ENCODE results near the gene KCNH1. TPM values are rescaled to one million over a fixed set of nuclear protein-coding genes. Genes with fewer than 3 reads are reported as not detected.

Gene KCNH1
- polyA plus RNA-seq, 3 donors, result 0.14 to 0.35 (median 0.28) TPM

DNA sequence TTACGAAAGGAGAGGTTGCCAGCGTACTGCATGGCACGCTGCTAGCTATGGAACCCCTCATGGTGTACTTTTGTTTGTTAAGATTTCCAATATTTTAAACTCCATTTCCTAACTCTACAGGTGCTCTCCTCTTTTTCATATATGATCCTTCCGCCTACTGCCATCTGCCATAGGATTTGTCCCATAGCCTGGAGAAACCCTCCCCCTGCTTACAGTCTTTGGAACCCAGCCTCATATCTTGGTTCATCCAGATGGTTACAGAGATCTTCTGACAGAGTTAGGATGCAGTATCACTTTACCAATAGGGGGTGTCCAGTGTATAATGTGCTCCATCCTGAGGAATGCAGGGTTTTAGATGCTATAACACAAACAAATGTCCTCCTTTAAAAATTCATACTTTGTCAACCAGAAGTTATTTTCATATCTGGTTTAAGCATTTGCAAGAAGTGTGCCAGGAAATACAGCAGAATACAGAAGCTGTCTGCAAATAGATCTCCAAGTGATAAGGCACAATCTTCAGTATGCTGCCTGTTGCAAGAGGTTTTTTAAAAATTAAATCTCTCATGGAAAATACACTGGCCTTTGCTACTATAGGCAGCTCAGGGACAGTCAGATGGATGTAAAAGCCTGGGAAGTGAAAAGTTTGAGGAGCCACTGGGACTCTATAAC, 377.8 kb downstream of the KCNH1 start:
- DNase-seq, result no peak

DNA sequence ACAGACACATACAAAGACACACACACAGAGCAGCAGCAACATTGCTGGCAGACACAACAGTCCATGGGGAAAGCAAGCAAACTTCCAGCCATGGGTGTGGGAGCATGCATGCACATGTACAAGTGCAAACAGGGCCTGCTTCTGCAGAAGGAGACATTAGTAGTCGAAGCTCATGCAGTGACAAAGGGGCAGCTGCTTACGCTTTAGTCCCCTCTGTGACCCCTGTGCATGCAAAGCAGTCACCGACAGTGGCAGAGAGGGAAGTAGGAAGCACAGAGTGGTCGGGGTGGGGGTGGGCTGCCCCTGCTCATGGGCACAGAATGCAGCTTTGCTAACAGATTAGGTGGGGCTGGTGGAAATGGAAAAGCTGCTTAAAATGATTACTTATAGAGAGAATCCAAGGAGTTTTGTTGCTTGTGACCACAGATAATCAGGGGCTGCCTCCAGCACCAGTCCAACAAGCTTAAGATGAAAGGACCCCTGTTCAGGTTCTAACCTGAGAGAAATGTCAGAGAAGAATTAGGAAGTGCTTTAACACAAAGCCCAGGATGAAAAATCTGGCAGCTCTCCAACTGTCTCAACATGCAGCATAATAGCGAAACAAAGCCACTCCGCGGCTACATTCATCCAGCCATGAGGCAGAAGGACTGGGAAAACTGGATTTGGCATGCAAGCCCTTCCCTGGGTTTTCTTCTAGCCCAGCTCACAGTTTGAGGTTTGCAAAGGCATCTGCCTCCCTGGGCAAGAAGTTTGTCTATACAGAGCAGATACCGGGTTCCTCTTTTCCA, 378.9 kb downstream of the KCNH1 start:
- peak; percentile 8 for DNase-seq

DNA sequence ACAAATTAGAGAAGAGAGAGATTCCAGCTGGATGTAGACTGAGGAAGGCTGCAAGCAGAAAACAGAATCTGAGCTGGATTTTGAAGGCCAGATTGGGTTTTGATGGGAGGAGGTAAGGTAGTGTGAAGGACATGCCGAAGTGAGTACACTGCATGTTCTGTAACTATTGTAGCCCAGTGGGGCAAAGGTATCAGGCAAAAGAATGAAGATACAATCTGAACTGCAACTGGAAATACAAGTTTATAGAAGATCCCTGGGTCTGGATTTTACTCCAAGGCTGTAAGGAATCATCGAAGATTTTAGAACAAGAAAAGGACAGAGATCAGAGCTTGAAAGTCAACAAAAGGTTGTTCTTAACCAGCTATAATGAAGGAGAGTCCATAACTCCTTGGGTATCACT, 382.0 kb downstream of the KCNH1 start:
- no peak for DNase-seq

DNA sequence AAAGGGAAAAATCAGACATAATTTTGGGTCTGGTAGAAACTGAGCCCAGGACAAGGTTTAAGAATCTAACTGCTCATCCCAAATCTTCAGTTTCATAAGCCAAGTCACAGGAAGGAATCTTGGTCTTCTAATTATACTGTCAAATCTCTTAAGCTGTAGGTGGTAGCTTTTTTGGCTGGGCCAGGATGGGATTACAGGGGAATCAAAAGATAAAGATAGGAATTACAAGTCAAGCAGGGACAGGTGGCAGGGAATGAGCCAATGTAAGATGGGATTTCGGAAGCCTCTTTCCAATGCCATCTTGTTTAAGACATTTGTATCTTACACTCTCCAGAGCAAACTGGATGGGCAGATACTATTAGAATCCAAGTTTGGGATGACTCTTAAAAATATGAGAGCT, 383.5 kb downstream of the KCNH1 start:
- DNase-seq, result no peak

DNA sequence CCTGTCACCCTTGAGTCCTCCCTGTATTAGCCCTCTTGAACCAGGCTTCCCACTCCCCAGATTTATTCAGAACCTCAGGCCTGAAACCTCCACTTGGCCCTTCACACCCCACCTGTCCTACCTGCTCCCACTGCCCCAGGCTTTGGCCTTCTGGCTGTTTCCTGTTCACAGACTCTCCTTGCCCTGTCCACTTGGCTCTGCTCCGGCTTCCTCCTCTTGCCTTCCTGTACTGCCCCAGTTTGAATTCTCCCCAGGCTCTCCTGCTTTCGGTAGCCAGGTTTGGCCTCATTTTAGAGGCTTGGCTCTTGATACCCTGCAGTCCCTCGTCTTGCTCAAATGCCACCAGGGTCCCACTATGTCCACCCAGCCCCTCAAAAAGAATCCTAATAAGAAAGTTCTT, 385.2 kb downstream of the KCNH1 start:
- no peak for DNase-seq

DNA sequence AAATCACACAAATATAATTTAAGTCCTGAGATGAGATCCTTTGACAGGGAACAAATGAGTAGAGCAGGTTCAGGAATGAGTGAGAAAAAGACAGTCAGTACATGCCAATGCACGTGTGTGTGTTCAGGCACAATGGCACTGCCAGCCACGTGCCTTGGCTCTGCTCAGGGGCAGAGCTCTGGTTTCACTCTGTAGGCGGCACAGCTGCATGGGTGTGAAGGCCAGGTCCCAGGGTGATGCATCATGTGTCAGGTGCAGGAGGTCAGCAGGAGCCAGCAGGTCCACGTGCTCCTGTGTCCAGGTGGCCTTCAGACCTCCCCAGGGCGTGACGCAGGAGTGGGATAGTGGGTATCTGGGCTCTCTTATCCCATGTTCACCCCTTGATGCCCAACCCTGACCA, 386.1 kb downstream of the KCNH1 start:
- no peak for DNase-seq

DNA sequence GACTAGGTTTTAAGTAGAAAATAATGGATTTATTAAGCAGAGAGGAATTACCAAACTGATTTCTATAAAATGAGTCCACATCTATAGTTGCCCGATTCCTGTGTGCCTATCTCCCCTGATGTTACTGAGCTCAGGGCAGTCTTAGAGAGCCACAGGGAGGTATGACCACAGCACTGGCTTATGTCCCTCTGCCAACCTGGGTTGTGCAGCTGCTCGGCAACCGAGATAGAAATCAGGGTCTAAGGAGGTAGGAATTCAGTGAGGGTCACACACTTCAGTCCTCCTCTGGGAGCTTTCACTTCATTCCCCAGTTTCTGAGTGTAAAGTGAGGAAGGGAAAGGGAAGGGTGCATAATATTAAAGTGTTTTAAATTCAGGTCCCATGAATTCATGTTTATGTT, 386.8 kb downstream of the KCNH1 start:
- DNase-seq, result no peak

DNA sequence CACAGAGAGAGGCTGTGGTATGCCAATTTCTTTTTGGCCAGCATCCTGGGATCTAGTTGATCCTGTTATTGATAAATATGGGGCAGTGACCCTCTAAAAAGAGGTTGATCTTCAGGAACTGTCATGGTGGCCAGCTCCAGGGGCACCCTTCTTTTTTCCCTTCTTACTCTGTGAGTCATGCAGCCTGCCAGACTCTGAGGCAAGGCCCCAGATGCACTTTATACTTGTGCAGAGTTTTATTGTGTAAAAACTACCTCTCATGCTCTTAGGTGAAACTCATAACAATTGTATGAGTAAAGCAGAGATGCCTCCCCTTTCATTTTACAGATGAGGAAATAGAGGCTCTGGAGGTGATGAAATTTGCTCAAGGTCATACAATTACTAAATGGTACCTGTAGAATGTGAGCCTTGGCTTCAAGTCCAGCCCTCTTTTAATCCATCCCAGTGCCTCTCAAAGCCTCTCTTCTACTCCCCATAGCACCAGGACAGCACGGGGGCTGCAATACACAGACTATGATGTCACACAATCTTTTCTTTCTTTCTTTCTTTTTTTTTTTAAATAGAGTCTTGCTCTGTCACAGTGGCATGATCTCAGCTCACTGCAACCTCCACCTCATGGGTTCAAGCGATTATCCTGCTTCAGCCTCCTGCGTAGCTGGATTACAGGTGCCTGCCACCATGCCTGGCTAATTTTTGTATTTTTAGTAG, 387.8 kb downstream of the KCNH1 start:
- no peak for DNase-seq

DNA sequence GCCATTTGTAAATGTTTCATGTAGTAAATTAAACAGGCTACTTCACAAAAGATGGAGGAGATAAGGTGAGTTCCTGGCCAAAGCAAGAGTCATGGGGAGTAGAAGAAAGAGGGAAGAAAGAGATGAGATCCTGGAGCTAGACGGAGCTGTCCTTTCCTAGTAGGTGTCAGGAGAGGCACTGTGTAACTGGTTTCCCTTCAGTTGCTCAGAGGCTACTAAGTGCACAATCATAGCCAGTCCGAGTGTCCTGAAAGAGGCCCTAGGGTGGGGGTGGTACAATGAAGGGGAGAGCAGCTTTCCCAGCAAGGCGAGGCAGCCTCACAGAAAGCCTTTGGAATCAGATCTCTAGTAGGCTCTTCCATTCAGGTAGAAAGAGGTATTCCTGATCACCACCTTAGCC, 390.9 kb downstream of the KCNH1 start:
- no peak for DNase-seq

DNA sequence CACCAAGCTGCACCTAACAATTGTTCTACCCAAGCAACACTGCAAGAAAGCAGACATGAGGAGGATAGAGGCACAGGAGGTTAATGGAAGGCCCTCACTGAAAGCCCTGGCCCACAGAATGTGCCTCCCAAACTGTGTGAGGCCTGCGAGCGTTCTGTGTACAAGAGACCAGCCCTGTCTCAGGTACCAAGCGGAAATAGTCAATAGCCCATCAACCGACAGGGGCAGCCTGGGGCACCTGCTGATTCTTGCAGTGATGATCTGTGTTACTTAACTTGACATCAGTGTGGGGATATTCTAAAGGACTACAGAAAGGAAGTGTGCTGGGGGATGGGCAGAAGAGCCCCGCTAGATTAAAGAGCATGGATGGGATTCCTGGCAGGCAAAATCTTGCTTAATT, 392.4 kb downstream of the KCNH1 start:
- no peak for DNase-seq

DNA sequence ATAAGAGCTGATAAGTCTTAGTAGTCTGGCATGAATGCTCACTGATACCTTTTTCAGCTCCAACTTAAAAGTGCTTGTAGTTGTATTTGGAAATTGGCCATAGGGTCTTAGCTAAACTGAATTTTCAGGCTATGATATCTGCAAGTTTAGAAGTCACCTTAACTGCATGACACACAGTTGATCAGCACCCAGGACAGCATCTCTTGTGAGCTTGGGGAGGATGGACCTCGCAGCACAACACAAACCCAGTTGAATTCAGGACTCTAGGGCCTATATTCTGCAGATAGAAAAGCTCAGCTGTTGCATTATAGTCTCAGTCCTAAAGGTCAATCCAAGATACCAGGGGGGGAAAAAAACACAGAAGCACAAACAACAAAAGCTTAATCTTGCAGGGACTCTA, 394.3 kb downstream of the KCNH1 start:
- DNase-seq, result no peak

DNA sequence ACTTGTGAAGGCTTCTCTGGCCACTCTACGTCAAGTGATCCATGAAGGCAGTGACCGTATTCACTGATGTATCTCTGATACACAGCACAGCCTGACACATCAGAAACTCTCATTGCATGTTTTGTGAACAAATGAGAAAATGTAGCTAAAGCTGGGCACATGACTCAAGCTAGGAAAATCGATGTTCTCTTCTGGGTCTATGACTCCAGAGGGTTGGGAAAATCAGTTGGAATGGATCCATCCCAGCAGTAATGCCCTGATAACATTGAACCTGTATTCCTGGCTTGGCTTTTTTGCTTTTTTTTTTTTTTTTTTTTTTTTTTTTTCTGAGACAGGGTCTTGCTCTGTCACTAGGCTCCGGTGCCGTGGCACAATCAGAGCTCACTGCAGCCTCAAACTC, 395.7 kb downstream of the KCNH1 start:
- no peak for DNase-seq

DNA sequence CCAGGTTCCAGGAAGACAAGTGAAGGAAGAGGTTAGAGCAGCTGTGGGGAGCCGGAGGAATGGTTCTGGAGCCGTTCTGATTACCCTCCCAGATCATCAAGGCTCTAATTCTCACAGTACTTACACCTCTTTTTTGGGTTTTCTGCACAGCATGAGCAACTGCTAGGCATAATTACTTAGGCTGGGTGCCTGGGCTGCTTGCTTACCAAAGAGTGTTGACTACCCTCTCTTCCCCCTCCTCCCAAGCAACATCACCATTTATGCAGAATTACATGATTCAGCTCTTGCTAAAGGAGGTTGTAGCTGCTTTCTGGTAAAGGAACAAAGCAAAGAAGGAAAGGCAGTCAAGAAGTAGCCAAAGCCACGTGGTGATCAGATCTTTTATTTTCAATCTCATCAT, 397.2 kb downstream of the KCNH1 start:
- DNase-seq, result no peak

DNA sequence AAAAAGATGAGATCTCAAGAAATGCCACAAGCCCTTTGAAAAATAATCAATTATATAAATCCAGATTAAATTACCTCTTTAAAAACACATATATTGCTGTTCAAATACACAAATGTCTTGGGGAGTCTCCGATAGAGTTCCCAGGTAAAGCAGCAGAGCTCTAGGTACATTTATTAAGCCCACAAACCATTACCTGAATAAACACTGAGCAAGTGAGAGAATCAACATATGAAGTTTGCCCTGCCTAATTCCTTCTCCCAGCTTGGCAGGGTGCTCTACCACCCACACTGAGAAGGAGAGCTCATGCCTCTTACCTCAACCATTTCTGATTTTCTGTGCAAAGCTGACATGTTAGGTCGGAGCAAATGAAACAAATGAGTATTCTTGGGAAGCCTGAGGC, 402.4 kb downstream of the KCNH1 start:
- no peak for DNase-seq

DNA sequence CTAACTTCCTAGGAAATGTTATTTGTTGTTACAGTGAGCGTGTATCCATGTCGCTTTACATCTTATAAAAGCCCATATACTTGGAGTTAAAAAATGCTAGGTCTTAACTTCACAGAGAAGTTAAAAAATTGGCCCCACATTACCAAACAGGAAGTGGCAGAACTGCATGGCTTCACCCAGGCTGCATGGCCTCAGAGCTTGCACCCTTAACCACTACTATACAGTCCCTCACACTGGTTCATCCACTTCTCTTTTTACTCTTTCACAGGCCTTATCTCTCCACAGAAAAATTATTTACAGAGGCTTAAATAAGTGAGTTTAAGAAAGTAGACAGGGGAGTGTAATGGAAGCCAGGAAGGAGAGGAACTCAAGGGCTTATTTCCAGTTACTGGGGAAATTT, 402.8 kb downstream of the KCNH1 start:
- no peak for DNase-seq

DNA sequence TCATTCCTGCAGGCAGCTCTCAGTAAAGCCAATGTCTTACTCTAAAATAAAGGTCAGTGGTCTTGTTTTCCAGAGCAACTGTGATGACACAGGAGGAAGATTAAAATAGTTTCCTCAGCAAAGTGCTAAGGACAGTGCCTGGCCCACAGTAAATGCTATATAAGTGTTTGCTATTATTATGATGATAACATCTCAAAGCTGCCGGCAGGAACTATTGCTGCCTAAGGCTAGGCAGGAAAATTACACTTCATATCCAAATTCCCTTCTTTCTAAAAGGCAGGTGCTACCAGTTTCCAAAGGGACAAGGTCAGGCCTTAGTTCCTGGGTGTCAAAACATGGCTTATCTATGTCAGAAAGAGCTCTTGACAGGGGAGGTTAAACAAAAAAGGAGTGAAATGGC, 403.9 kb downstream of the KCNH1 start:
- DNase-seq, result no peak

DNA sequence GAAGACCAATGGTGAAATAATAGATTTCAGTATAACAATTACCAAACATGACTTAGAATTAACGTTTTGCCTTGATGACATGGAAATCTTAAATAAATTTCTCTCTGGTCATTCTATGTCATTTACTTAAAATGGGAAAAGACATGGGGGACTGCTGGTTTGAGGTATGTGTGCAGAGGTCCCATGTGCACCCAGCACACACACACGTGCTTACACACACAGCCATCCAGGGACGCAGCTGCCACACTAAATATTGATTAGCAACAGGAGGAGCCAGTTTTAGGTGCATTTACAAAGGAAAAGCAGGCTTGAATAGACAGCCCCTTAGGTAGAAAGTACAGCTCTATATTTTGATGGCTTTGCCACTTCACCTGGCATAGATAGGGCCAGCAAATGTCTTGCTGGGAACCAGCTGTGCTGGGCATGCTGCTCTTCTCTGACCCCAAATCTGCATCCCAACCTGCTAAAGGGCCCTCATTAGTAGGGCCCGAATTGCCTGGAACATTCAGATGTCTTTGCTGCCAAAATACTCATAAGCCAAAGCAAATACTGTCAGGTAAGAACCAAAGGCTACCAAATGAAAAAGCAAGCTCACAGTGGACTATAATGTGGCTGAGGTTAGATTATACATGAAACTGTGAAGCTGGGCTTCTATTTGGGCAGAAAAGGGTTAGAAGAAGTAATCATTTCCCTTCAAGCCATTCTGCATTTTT, 405.4 kb downstream of the KCNH1 start:
- DNase-seq, result no peak

DNA sequence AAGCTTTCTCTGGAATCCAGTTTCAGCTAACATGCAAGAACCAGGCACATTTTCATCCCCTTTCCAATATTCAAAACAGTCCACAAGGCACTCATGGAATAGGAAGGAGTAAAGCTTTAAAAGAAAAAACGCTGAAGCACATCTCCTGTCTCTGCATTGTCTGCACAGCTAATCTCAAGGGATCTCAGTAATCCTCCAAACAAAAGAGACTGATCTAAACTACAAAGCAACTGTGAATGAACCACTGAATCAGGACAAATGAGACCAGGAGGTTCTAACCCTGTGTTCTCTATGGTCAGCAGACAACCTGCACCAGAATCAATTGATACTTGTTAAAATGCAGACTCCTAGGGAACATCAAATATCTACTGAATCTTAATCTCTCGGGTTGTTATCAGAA, 406.2 kb downstream of the KCNH1 start:
- DNase-seq, result no peak

DNA sequence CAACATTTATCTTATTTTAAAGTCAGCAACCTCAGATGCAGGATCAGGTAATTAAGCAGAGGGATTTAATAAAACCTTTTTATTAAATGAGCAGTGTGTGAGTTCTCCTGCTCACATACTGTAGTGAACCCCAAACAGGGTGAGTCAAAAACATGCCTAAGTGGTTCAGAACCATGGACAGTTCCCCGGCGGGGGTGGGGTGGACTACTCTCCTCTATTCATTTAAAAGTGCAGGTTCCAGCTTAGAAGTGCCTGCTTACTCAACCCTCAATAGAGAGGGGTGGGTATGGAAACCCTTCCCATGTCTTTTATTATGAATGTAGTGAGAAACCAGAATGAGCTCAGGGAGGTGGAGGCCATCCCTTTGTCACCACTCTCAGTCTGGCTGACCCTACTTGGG, 407.3 kb downstream of the KCNH1 start:
- peak; percentile 61 for DNase-seq

DNA sequence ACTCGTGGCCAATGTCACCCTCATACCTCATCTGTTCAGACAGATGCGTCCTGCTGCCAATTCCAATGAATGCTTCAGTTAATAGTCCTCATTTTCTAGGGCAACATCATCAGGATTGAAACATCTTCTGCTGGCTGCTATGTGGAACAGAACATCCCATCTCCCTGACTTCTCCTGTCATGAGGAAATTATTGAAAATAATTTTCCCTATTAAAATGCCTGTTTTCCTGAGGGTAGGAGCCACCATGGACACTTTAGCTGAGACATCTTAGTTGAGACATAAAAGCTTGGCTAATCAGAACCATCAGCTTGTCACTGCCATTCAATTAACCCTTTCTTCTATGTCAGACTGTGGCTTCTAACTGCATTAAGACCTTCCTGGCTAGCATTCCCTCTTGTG, 409.2 kb downstream of the KCNH1 start:
- no peak for DNase-seq

DNA sequence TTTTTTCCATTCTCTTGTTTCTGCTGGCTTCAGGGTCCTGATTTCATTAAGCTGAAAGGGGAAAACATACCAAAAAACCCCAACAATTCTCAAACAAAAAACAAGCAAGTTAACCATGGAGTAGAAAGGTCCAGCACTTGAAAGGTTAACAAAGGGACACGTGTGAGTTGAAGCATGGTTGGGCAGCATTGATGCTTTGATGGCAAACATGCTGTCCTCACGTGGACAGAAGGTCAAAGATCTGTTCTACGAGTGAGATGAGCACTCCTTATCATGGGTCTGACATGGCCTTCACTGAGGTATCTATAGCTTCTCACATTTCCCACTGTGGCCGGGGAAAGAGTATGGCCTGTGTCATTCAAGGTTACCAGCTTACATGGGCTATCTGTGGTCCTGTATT, 410.3 kb downstream of the KCNH1 start:
- DNase-seq, result no peak

DNA sequence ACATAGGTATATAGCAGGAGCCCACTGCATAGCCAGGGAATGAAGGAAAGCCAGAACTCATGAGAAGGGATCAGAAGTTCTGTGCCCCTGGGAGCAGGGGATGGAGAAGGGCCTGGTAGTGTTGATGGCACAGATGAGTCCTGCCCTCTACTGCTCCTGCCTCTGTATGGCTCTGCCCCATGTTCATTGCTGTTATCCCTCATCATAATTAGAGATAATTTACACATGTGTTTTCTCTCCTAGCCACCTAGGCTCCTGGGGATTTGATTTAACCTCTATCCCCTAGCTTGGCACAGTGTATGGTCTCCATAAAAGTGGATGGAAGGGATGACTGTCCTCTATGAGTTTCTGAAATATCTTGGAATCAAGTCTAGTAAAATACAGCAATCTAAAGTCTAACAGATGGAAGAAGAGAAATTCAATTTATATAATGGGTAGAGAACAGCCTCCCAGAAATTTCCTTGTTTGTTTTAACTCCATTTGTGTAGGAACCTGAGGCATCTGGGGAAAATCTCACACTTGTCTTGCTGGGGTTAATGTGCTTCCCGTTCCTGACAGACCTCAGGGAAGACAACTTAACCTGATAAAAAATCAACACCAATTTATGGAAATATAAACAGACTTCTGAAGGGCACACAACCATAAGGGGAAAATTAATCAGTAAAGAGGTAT, 411.4 kb downstream of the KCNH1 start:
- DNase-seq, result no peak
